A204.1 (cell line): ENCODE measurements around the gene CRAMP1.

ENCODE experiments used
- FAIRE-seq: peaks from 2 replicates; lab custom pipeline; 2012; peaks lifted over from hg19 to GRCh38; lab: Jason Lieb, UNC

The CRAMP1 gene

GRCh38 chr16:1596516-1596915 lies 15.6 kb upstream of the CRAMP1 start:
- FAIRE-seq, result no peak

GRCh38 chr16:1597154-1597553 lies 15.0 kb upstream of the CRAMP1 start:
- FAIRE-seq, result no peak

GRCh38 chr16:1601031-1601430 lies 11.1 kb upstream of the CRAMP1 start:
- FAIRE-seq, result no peak

- no peak for FAIRE-seq
These were observed 10.7 kb upstream of the CRAMP1 start for GRCh38 chr16:1601489-1601888.

- FAIRE-seq, result no peak
These were observed 9.9 kb upstream of the CRAMP1 start for GRCh38 chr16:1602285-1602684.

GRCh38 chr16:1606774-1607173 lies 5.4 kb upstream of the CRAMP1 start:
- FAIRE-seq, result no peak

GRCh38 chr16:1607971-1608370 lies 4.2 kb upstream of the CRAMP1 start:
- no peak for FAIRE-seq

GRCh38 chr16:1610071-1610898 lies 1.9 kb upstream of the CRAMP1 start:
- FAIRE-seq, result no peak

- FAIRE-seq, result no peak
These were observed 1.1 kb upstream of the CRAMP1 start for GRCh38 chr16:1610899-1611632.

- FAIRE-seq, result no peak
These were observed 1.1 kb downstream of the CRAMP1 start for GRCh38 chr16:1613211-1613622.

GRCh38 chr16:1613728-1614455 lies 1.7 kb downstream of the CRAMP1 start:
- no peak for FAIRE-seq

- no peak for FAIRE-seq
These were observed 2.4 kb downstream of the CRAMP1 start for GRCh38 chr16:1614456-1615102.

- no peak for FAIRE-seq
These were observed 3.6 kb downstream of the CRAMP1 start for GRCh38 chr16:1615761-1616160.

GRCh38 chr16:1619976-1620375 lies 7.8 kb downstream of the CRAMP1 start:
- FAIRE-seq, result no peak

GRCh38 chr16:1620391-1620790 lies 8.2 kb downstream of the CRAMP1 start:
- no peak for FAIRE-seq

- no peak for FAIRE-seq
These were observed 9.7 kb downstream of the CRAMP1 start for GRCh38 chr16:1621851-1622250.

GRCh38 chr16:1626327-1626726 lies 14.2 kb downstream of the CRAMP1 start:
- FAIRE-seq, result no peak

GRCh38 chr16:1626776-1627175 lies 14.6 kb downstream of the CRAMP1 start:
- no peak for FAIRE-seq

GRCh38 chr16:1630450-1631213 lies 18.5 kb downstream of the CRAMP1 start:
- FAIRE-seq, result no peak

GRCh38 chr16:1631230-1631629 lies 19.1 kb downstream of the CRAMP1 start:
- no peak for FAIRE-seq

- FAIRE-seq, result no peak
These were observed 19.9 kb downstream of the CRAMP1 start for GRCh38 chr16:1631931-1632637.
